HG02981 (cell line): Measurements from ENCODE around the gene ATP6V1E1.
"Not testable (repeated sequence)": the region's sequence is repeated elsewhere in the genome, so short reads cannot be mapped to it uniquely, and the experiment has no call there.

Experiments used
- ATAC-seq: cut with Tn5 transposase; IDR thresholded peaks from one replicate; pipeline ENCODE4 v1.9.1; 2021; ENCODE audit warnings: mild to moderate bottlenecking, moderate library complexity; ENCODE audit not compliant: unreplicated experiment

ATP6V1E1 gene

GRCh38 chr22:17628406-17629172 is at the start of gene ATP6V1E1:
ATP6V1E1 (minus strand) TSS chr22:17628749; CDS start chr22:17628635, 114 bp downstream.
- ATAC-seq: peak; percentile 100

- ATAC-seq: no peak
These were observed 47.0 kb upstream of the ATP6V1E1 start for GRCh38 chr22:17675584-17675983.

- no peak for ATAC-seq
These were observed 45.6 kb upstream of the ATP6V1E1 start for GRCh38 chr22:17674152-17674551.

GRCh38 chr22:17672417-17672991 is 44.0 kb upstream of the ATP6V1E1 start:
- no peak for ATAC-seq

GRCh38 chr22:17671521-17672092 is 43.1 kb upstream of the ATP6V1E1 start:
- ATAC-seq: not testable (repeated sequence)

- no peak for ATAC-seq
These were observed 37.3 kb upstream of the ATP6V1E1 start for GRCh38 chr22:17665854-17666253.

- no peak for ATAC-seq
These were observed 36.7 kb upstream of the ATP6V1E1 start for GRCh38 chr22:17665248-17665647.

- ATAC-seq: no peak
These were observed 36.0 kb upstream of the ATP6V1E1 start for GRCh38 chr22:17664414-17665055.

- no peak for ATAC-seq
These were observed 28.4 kb upstream of the ATP6V1E1 start for GRCh38 chr22:17656870-17657395.

GRCh38 chr22:17655289-17655688 is 26.7 kb upstream of the ATP6V1E1 start:
- ATAC-seq: no peak

- ATAC-seq: no peak
These were observed 20.0 kb upstream of the ATP6V1E1 start for GRCh38 chr22:17648569-17648968.

- ATAC-seq: no peak
These were observed 19.4 kb upstream of the ATP6V1E1 start for GRCh38 chr22:17647991-17648390.

GRCh38 chr22:17647452-17647851 is 18.9 kb upstream of the ATP6V1E1 start:
- ATAC-seq: no peak

- not testable (repeated sequence) for ATAC-seq
These were observed 13.8 kb upstream of the ATP6V1E1 start for GRCh38 chr22:17642357-17642756.

GRCh38 chr22:17641269-17641668 is 12.7 kb upstream of the ATP6V1E1 start:
- ATAC-seq: no peak

GRCh38 chr22:17639247-17639741 is 10.7 kb upstream of the ATP6V1E1 start:
- no peak for ATAC-seq

- ATAC-seq: peak; percentile 87
These were observed 10.1 kb upstream of the ATP6V1E1 start, which contains the start of gene BCL2L13 for GRCh38 chr22:17638432-17639246. BCL2L13 (plus strand) TSS chr22:17638757; CDS start chr22:17655712, 16,955 bp downstream.

GRCh38 chr22:17638182-17638431 is 9.6 kb upstream of the ATP6V1E1 start:
- peak; percentile 18 for ATAC-seq

GRCh38 chr22:17637490-17638181 is 9.1 kb upstream of the ATP6V1E1 start:
- ATAC-seq: peak; percentile 9

GRCh38 chr22:17636850-17637249 is 8.3 kb upstream of the ATP6V1E1 start:
- ATAC-seq: not testable (repeated sequence)
